Nephron progenitor cell (in vitro differentiated cells): ENCODE data around the gene CST6.

Source experiments
- DNase-seq: peaks from one replicate; pipeline ENCODE4 v3.0.0; 2021
- H3K27ac Mint-ChIP-seq: 2 replicates; pipeline ENCODE4 v1.8.0; 2021; ENCODE audit warnings: mild to moderate bottlenecking, moderate library complexity, mixed read lengths
- H3K27me3 Mint-ChIP-seq: 2 replicates; pipeline ENCODE4 v1.8.0; 2021; ENCODE audit warnings: mild to moderate bottlenecking, low read depth, mixed read lengths; ENCODE audit not compliant: poor library complexity
- H3K36me3 Mint-ChIP-seq: 2 replicates; pipeline ENCODE4 v1.8.0; 2021; ENCODE audit warnings: low read depth, mixed read lengths
- H3K4me1 Mint-ChIP-seq: 2 replicates; pipeline ENCODE4 v1.8.0; 2021; ENCODE audit warnings: mixed read lengths
- H3K4me3 Mint-ChIP-seq: 2 replicates; pipeline ENCODE4 v1.8.0; 2021; ENCODE audit warnings: mild to moderate bottlenecking, moderate library complexity, mixed read lengths
- H3K9me3 Mint-ChIP-seq: 2 replicates; pipeline ENCODE4 v1.8.0; 2021; ENCODE audit warnings: mild to moderate bottlenecking, moderate library complexity, mixed read lengths
- TF ChIP-seq, protein P1 (sequence below): fragments of 200-600 bp; sonication (generic); IDR thresholded peaks from 2 replicates; pipeline ENCODE4 v1.5.0; 2021; ENCODE audit warnings: antibody characterized with exemption

Gene CST6, protein sequence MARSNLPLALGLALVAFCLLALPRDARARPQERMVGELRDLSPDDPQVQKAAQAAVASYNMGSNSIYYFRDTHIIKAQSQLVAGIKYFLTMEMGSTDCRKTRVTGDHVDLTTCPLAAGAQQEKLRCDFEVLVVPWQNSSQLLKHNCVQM

DNA sequence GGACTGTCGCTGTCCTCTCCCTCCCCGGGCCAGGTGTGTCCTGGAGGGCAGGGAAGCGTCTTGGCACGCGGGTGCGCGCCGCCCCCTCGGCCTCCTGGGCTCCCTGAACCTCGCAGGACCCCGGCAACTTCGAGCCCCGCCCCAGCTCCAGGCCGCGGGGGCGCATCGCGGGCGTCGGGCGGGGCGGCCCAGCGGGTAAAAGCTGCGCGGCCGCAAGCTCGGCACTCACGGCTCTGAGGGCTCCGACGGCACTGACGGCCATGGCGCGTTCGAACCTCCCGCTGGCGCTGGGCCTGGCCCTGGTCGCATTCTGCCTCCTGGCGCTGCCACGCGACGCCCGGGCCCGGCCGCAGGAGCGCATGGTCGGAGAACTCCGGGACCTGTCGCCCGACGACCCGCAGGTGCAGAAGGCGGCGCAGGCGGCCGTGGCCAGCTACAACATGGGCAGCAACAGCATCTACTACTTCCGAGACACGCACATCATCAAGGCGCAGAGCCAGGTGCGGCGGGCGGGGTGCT is at the start of gene CST6:
Gene CST6, plus strand, starts transcription at position 224 of the 519 bp plus-strand sequence. Its CDS starts 37 bp downstream, at position 261.
- DNase-seq: no peak
- TF ChIP-seq, protein P1, sequence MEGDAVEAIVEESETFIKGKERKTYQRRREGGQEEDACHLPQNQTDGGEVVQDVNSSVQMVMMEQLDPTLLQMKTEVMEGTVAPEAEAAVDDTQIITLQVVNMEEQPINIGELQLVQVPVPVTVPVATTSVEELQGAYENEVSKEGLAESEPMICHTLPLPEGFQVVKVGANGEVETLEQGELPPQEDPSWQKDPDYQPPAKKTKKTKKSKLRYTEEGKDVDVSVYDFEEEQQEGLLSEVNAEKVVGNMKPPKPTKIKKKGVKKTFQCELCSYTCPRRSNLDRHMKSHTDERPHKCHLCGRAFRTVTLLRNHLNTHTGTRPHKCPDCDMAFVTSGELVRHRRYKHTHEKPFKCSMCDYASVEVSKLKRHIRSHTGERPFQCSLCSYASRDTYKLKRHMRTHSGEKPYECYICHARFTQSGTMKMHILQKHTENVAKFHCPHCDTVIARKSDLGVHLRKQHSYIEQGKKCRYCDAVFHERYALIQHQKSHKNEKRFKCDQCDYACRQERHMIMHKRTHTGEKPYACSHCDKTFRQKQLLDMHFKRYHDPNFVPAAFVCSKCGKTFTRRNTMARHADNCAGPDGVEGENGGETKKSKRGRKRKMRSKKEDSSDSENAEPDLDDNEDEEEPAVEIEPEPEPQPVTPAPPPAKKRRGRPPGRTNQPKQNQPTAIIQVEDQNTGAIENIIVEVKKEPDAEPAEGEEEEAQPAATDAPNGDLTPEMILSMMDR: no peak
- peaks cover 18% of the 10 kb centered on the region for H3K4me1 Mint-ChIP-seq
- no peak within 1 kb of the TSS for H3K4me3 Mint-ChIP-seq
- H3K27me3 Mint-ChIP-seq: peaks cover 35% of the 10 kb centered on the region
- H3K27ac Mint-ChIP-seq: no peak within 1 kb of the TSS
- no peaks in the 10 kb centered on the region for H3K36me3 Mint-ChIP-seq
- H3K9me3 Mint-ChIP-seq: no peaks in the 10 kb centered on the region

DNA sequence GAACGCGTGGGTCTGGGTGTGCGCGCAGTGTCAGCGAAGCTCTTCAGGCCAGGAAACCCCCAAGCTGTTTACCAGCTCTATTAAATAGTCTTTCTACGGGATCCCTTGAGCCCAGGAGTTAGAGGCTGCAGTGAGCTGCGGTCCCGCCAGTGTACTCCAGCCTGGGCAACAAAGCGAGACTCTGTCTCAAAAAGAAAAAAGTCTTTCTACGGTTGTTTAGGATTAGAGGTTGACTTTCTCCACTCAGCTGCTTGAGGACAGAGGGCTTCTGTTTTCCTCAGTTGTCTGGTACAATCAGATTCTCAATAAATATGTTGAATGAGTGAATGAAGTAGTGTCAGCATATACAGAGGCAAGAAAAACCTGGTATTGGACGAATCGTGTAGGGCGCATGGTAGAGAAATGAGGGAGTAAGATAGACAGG is 49.7 kb upstream of the CST6 start:
- no peak for DNase-seq
- Mint-ChIP-seq H3K4me3 (peak overlapping the region; percentile 94), H3K27ac (no peak overlapping the region), H3K4me1 (peaks cover 53% of the 10 kb centered on the region), H3K9me3 (no peaks in the 10 kb centered on the region), H3K27me3 (peaks cover 1% of the 10 kb centered on the region), H3K36me3 (peaks cover 17% of the 10 kb centered on the region)
- TF ChIP-seq, protein P1: no peak

DNA sequence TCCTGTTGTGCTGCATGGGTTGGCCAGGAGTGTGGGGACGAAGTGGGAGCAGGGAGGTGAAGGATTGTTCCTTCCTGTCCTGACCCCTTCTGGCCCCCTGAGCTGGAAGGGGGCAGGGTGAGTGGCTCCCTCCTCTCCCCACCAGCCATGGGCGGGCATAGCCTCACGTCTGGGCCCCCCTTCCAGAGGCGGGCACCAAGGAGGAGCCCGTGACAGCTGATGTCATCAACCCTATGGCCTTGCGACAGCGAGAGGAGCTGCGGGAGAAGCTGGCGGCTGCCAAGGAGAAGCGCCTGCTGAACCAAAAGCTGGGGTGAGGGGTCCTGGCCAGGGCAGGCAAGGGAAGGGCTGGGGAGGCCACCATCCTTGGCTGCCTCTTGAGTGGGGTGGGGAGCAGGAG is 46.9 kb upstream of the CST6 start:
- Mint-ChIP-seq H3K4me1 (peaks cover 44% of the 10 kb centered on the region), H3K4me3 (no peak overlapping the region), H3K27ac (no peak overlapping the region), H3K36me3 (peaks cover 32% of the 10 kb centered on the region), H3K27me3 (no peaks in the 10 kb centered on the region), H3K9me3 (no peaks in the 10 kb centered on the region)
- TF ChIP-seq, protein P1: no peak
- no peak for DNase-seq

DNA sequence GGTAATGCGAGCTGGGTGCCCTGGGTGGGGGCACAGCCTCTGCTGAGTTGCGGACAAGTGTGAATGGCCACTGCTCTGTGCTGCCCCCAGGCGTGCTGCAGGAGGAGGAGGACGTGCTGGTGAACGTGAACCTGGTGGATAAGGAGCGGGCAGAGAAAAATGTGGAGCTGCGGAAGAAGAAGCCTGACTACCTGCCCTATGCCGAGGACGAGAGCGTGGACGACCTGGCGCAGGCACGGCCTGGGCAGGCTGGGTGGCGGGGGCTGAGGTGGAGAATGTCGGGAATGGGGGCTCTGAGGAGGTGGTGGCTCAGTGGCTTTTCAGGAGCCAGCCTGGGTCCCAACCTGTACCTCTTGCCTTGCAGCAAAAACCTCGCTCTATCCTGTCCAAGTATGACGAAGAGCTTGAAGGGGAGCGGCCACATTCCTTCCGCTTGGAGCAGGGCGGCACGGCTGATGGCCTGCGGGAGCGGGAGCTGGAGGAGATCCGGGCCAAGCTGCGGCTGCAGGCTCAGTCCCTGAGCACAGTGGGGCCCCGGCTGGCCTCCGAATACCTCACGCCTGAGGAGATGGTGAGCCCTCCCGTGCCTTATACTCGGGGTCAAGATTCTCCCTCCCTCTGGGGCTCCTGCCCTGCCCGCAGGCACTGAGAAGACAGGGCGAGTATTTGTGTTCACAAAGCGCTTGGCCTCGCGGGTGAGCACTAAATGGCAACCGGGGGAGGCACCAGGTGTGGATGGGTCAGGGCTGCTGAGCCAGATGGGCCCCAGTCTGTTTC is 45.6 kb upstream of the CST6 start:
- Mint-ChIP-seq H3K4me3 (no peak overlapping the region), H3K9me3 (no peaks in the 10 kb centered on the region), H3K4me1 (peaks cover 45% of the 10 kb centered on the region), H3K36me3 (peaks cover 39% of the 10 kb centered on the region), H3K27ac (no peak overlapping the region), H3K27me3 (no peaks in the 10 kb centered on the region)
- TF ChIP-seq, protein P1: no peak
- DNase-seq: no peak

DNA sequence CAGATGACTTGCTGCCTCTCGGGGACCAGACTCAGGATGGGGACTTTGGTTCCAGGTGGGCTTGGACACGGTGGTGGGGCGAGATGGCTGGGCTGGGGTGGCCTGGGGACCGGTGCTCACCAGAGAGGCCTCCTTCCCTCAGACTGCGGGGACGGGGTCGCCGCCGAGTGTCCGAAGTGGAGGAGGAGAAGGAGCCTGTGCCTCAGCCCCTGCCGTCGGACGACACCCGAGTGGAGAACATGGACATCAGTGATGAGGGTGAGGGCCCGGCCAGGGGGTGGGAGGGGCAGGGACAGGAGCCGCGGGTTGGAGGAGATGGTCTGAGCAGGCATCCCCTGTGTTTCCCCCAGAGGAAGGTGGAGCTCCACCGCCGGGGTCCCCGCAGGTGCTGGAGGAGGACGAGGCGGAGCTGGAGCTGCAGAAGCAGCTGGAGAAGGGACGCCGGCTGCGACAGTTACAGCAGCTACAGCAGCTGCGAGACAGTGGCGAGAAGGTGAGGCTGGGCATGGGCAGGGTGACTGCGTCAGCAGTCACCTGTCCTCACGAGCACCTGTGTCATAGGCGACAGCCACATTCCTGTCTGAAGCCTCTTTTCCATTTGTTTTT is 44.4 kb upstream of the CST6 start:
- no peaks in the 10 kb centered on the region for H3K9me3 Mint-ChIP-seq
- peaks cover 5% of the 10 kb centered on the region for H3K27me3 Mint-ChIP-seq
- H3K27ac Mint-ChIP-seq: no peak overlapping the region
- DNase-seq: no peak
- H3K4me3 Mint-ChIP-seq: no peak overlapping the region
- H3K36me3 Mint-ChIP-seq: peaks cover 50% of the 10 kb centered on the region
- H3K4me1 Mint-ChIP-seq: peaks cover 35% of the 10 kb centered on the region
- TF ChIP-seq, protein P1: no peak
